Liver (tissue), 9 donors: ENCODE results near the gene RARRES2. TPM values are rescaled to one million over a fixed set of nuclear protein-coding genes. Genes with fewer than 3 reads are reported as not detected.
A peak's percentile ranks its signal among the peaks of the same experiment; 100 is the strongest.

Experiments
- DNase-seq: peaks from one replicate; pipeline ENCODE4 v3.0.0-alpha.2; 2017; ENCODE audit warnings: low spot score
- H3K27ac ChIP-seq, 2 donors: one replicate each; pipeline ENCODE4 v1.7.0; 2013; ENCODE audit warnings: inconsistent platforms in 2 of 2, low read length in 2 of 2, control low read depth in 1 of 2, low read depth in 1 of 2, mild to moderate bottlenecking in 1 of 2
- H3K27me3 ChIP-seq, 4 donors: one replicate each; pipeline versions ENCODE4 v1.6.1 to v1.7.0; 2013; ENCODE audit warnings: low read length in 3 of 4, inconsistent platforms in 1 of 4, mild to moderate bottlenecking in 1 of 4, moderate library complexity in 1 of 4; ENCODE audit not compliant: control insufficient read depth in 4 of 4, insufficient read depth in 4 of 4
- H3K36me3 ChIP-seq, 4 donors: one replicate each; pipeline versions ENCODE4 v1.6.1 to v1.7.0; 2013; ENCODE audit warnings: low read length in 3 of 4, mild to moderate bottlenecking in 3 of 4, low read depth in 1 of 4, moderate library complexity in 1 of 4; ENCODE audit not compliant: control insufficient read depth in 4 of 4, insufficient read depth in 3 of 4
- H3K4me1 ChIP-seq, 4 donors: one replicate each; pipeline versions ENCODE4 v1.6.1 to v1.7.0; 2013; ENCODE audit warnings: low read length in 3 of 4, mild to moderate bottlenecking in 3 of 4, moderate library complexity in 1 of 4; ENCODE audit not compliant: control insufficient read depth in 4 of 4, insufficient read depth in 4 of 4
- H3K4me3 ChIP-seq, 3 donors: one replicate each; pipeline versions ENCODE4 v1.6.1 to v1.7.0; 2013; ENCODE audit warnings: low read length in 3 of 3, control low read depth in 1 of 3, low read depth in 1 of 3, mild to moderate bottlenecking in 1 of 3
- H3K9ac ChIP-seq, 2 donors: one replicate each; pipeline ENCODE4 v1.7.0; 2013; ENCODE audit warnings: low read length in 2 of 2, mild to moderate bottlenecking in 2 of 2, moderate library complexity in 2 of 2, control low read depth in 1 of 2, low read depth in 1 of 2
- H3K9me3 ChIP-seq, 4 donors: one replicate each; pipeline versions ENCODE4 v1.6.1 to v1.7.0; 2013; ENCODE audit warnings: low read length in 3 of 4; ENCODE audit not compliant: control insufficient read depth in 4 of 4
- ATF3 ChIP-seq: IDR thresholded peaks from 2 replicates; pipeline ENCODE4 v1.6.1; 2016; ENCODE audit warnings: antibody characterized with exemption
- CTCF ChIP-seq: fragments of 150-350 bp; IDR thresholded peaks from 2 replicates; pipeline ENCODE4 v1.5.1; 2017; ENCODE audit warnings: improper control_type of control experiment, low read depth, low read length; ENCODE audit not compliant: missing input control
- EGR1 ChIP-seq, 2 donors: IDR thresholded peaks; 2 replicates each; pipeline ENCODE4 v1.6.1; 2016 to 2018; ENCODE audit warnings: antibody characterized with exemption in 2 of 2, low read depth in 2 of 2
- FOXA1 ChIP-seq: IDR thresholded peaks from 2 replicates; pipeline ENCODE4 v1.6.1; 2016; ENCODE audit warnings: antibody characterized with exemption
- FOXA2 ChIP-seq: IDR thresholded peaks from 2 replicates; pipeline ENCODE4 v1.6.1; 2016; ENCODE audit warnings: antibody characterized with exemption
- GABPA ChIP-seq, 2 donors: IDR thresholded peaks in 1 of 2; conservative IDR thresholded peaks in 1 of 2; 2 replicates each; pipeline ENCODE4 v1.6.1; 2016; ENCODE audit warnings: antibody characterized with exemption in 2 of 2, mild to moderate bottlenecking in 1 of 2, moderate library complexity in 1 of 2
- HNF4A ChIP-seq, 2 donors: conservative IDR thresholded peaks; 2 replicates each; pipeline ENCODE4 v1.6.1; 2016; ENCODE audit warnings: antibody characterized with exemption in 2 of 2, mild to moderate bottlenecking in 2 of 2
- HNF4G ChIP-seq: IDR thresholded peaks from 2 replicates; pipeline ENCODE4 v1.6.1; 2016; ENCODE audit warnings: antibody characterized with exemption
- JUND ChIP-seq, 2 donors: IDR thresholded peaks; 2 replicates each; pipeline ENCODE4 v1.6.1; 2016; ENCODE audit warnings: antibody characterized with exemption in 2 of 2
- MAX ChIP-seq: IDR thresholded peaks from 2 replicates; pipeline ENCODE4 v1.6.1; 2016; ENCODE audit warnings: antibody characterized with exemption
- NR2F2 ChIP-seq: IDR thresholded peaks from 2 replicates; pipeline ENCODE4 v1.6.1; 2016; ENCODE audit warnings: antibody characterized with exemption
- RAD21 ChIP-seq, 2 donors: IDR thresholded peaks; 2 replicates each; pipeline ENCODE4 v1.6.1; 2016; ENCODE audit warnings: antibody characterized with exemption in 2 of 2, mild to moderate bottlenecking in 2 of 2
- REST ChIP-seq: IDR thresholded peaks from 2 replicates; pipeline ENCODE4 v1.6.1; 2016; ENCODE audit warnings: antibody characterized with exemption, mild to moderate bottlenecking
- RXRA ChIP-seq, 2 donors: IDR thresholded peaks; 2 replicates each; pipeline ENCODE4 v1.6.1; 2017 to 2018; ENCODE audit warnings: antibody characterized with exemption in 2 of 2, mild to moderate bottlenecking in 1 of 2
- SP1 ChIP-seq: IDR thresholded peaks from 2 replicates; pipeline ENCODE4 v1.6.1; 2018; ENCODE audit warnings: antibody characterized with exemption, mild to moderate bottlenecking
- TAF1 ChIP-seq: conservative IDR thresholded peaks from 2 replicates; pipeline ENCODE4 v1.6.1; 2016; ENCODE audit warnings: antibody characterized with exemption, mild to moderate bottlenecking
- YY1 ChIP-seq: IDR thresholded peaks from 2 replicates; pipeline ENCODE4 v1.6.1; 2016; ENCODE audit warnings: antibody characterized with exemption, mild to moderate bottlenecking
- ZBTB33 ChIP-seq: IDR thresholded peaks from 2 replicates; pipeline ENCODE4 v1.6.1; 2016; ENCODE audit warnings: antibody characterized with exemption
- WGBS: extraction: QIAGEN DNeasy Blood & Tissue Kit; methylation state at CpG from one replicate; pipeline ENCODE4 v1.1.7; 2013; 5-methylcytosine and 5-hydroxymethylcytosine counted together
- polyA plus RNA-seq, 2 donors: library from polyadenylated mRNA; stranded (reverse) in 1 of 2; unstranded in 1 of 2; fragments of 200-250 nt in 1 of 2; fragments of >200 nt in 1 of 2; fragmentation: Nextera tagmentation in 1 of 2; extraction: Ambion mirVana in 1 of 2; gene quantifications; one replicate each; pipeline versions ENCODE4 v1.2.1 to v1.2.3, GENCODE V29; 2013 to 2015
- total RNA-seq, 2 donors: library from RNA; depleted of rRNA; stranded (reverse); fragments of >200 nt; gene quantifications; one replicate each; pipeline ENCODE4 v1.2.3, GENCODE V29; 2014
- donor health status: healthy.
- donor health status: healthy.
- donor health status: healthy.
- donor health status: healthy.
- donor health status: healthy.

RARRES2 gene
- total and polyA plus RNA-seq, 4 donors = 149 to 1,915 (median 842) TPM

GRCh38 chr7:150378115-150378852, 36.9 kb upstream of the RARRES2 start:
- peak; percentile 49 for DNase-seq
- H3K9me3 ChIP-seq = no peaks in the 10 kb centered on the region
- peak overlapping the region; percentile 82 to 93 for H3K9ac ChIP-seq
- WGBS = 2% methylated on average over 32 of the region's 32 CpGs
- H3K27ac ChIP-seq = peak overlapping the region; percentile 93 to 94
- H3K27me3 ChIP-seq = no peaks in the 10 kb centered on the region
- H3K4me1 ChIP-seq = peaks cover 19 to 56% (median 47%) of the 10 kb centered on the region in 4 donors
- peaks cover 2 to 8% (median 5%) of the 10 kb centered on the region in 4 donors for H3K36me3 ChIP-seq
- TF ChIP-seq CTCF = no peak
- peak in 1 of 2 donors; percentile 44 for TF ChIP-seq HNF4A (conservative IDR thresholded peaks at IDR 0.05)
- peak; percentile 19 to 33 for TF ChIP-seq RAD21 (IDR thresholded peaks at IDR 0.05)
- peak; percentile 54 for TF ChIP-seq TAF1
- TF ChIP-seq EGR1 (IDR thresholded peaks at IDR 0.05; ENCODE audit: low read depth in 2 of 2) = no peak
- no peak for TF ChIP-seq ATF3
- peak; percentile 44 for TF ChIP-seq ZBTB33
- peak; percentile 57 for TF ChIP-seq SP1
- peak; percentile 59 for TF ChIP-seq YY1
- TF ChIP-seq MAX = peak; percentile 36
- no peak for TF ChIP-seq FOXA1
- no peak for TF ChIP-seq GABPA (IDR thresholded peaks at IDR 0.05 in 1 of 2, conservative IDR thresholded peaks at IDR 0.05 in 1 of 2)
- TF ChIP-seq JUND (IDR thresholded peaks at IDR 0.05) = no peak
- peak; percentile 60 for TF ChIP-seq NR2F2
- TF ChIP-seq REST = peak; percentile 32
- TF ChIP-seq HNF4G = no peak
- peak in 1 of 2 donors; percentile 34 for TF ChIP-seq RXRA (IDR thresholded peaks at IDR 0.05)
- TF ChIP-seq FOXA2 = peak; percentile 23
- H3K4me3 ChIP-seq = peak overlapping the region; percentile 64 to 80 (median 73)
